GM23338 (cell line): Measurements from ENCODE around the gene ZCCHC17. TPM values are rescaled to one million over a fixed set of nuclear protein-coding genes. Genes with fewer than 3 reads are reported as not detected.

Experiments
- ATAC-seq: fragments of 200-7000 bp; cut with Tn5 transposase; 3 replicates; pipeline ENCODE4 v1.9.1; 2020
- DNase-seq: peaks from one replicate; pipeline ENCODE4 v3.0.0-alpha.2; 2015; ENCODE audit warnings: low spot score
- H2AFZ ChIP-seq: fragments of 200-600 bp; sonication (generic); 2 replicates; pipeline ENCODE4 v1.8.0; 2016; ENCODE audit warnings: antibody characterized with exemption, mild to moderate bottlenecking, moderate library complexity
- H3F3A ChIP-seq: fragments of 200-600 bp; sonication (generic); replicated peaks from 2 replicates; pipeline ENCODE4 v1.8.0; 2017; ENCODE audit warnings: antibody characterized with exemption, mixed run types, low read depth
- H3K27ac ChIP-seq: fragments of 200-600 bp; sonication (generic); 2 replicates; pipeline ENCODE4 v1.6.1; 2016; ENCODE audit warnings: low read depth
- H3K27me3 ChIP-seq: fragments of 200-600 bp; sonication (generic); 2 replicates; pipeline ENCODE4 v1.8.0; 2016; ENCODE audit warnings: mild to moderate bottlenecking, mixed run types, moderate library complexity; ENCODE audit not compliant: insufficient read depth
- H3K36me3 ChIP-seq: fragments of 200-600 bp; sonication (generic); 2 replicates; pipeline ENCODE4 v1.8.0; 2016; ENCODE audit warnings: mild to moderate bottlenecking; ENCODE audit not compliant: insufficient read depth
- H3K4me1 ChIP-seq: fragments of 200-600 bp; sonication (generic); 2 replicates; pipeline ENCODE4 v1.8.0; 2016; ENCODE audit warnings: mild to moderate bottlenecking, moderate library complexity; ENCODE audit not compliant: insufficient read depth
- H3K4me2 ChIP-seq: fragments of 200-600 bp; sonication (generic); 2 replicates; pipeline ENCODE4 v1.7.1; 2017; ENCODE audit warnings: mixed run types
- H3K4me3 ChIP-seq: fragments of 200-600 bp; sonication (generic); 2 replicates; pipeline ENCODE4 v1.6.1; 2016; ENCODE audit warnings: mixed run types
- H3K79me2 ChIP-seq: fragments of 200-600 bp; sonication (generic); replicated peaks from 2 replicates; pipeline ENCODE4 v1.8.0; 2017; ENCODE audit warnings: mild to moderate bottlenecking; ENCODE audit not compliant: insufficient read depth
- H3K9me2 ChIP-seq: fragments of 200-600 bp; sonication (generic); 2 replicates; pipeline ENCODE4 v1.8.0; 2017; ENCODE audit not compliant: insufficient read depth
- H4K20me1 ChIP-seq: fragments of 200-600 bp; sonication (generic); replicated peaks from 2 replicates; pipeline ENCODE4 v1.8.0; 2017; ENCODE audit warnings: mild to moderate bottlenecking; ENCODE audit not compliant: insufficient read depth
- H3K27ac Mint-ChIP-seq: 2 replicates; pipeline ENCODE4 v1.8.0; 2020; ENCODE audit warnings: inconsistent platforms, mild to moderate bottlenecking, moderate library complexity, mixed read lengths
- H3K27me3 Mint-ChIP-seq: 3 replicates; pipeline ENCODE4 v1.8.0; 2022; ENCODE audit warnings: low read depth, mild to moderate bottlenecking, moderate library complexity, mixed read lengths, inconsistent platforms; ENCODE audit not compliant: insufficient read depth, poor library complexity
- H3K36me3 Mint-ChIP-seq: 3 replicates; pipeline ENCODE4 v1.8.0; 2021; ENCODE audit warnings: low read depth, mild to moderate bottlenecking, inconsistent platforms, moderate library complexity, mixed read lengths
- H3K4me1 Mint-ChIP-seq: 3 replicates; pipeline ENCODE4 v1.8.0; 2020; ENCODE audit warnings: mild to moderate bottlenecking, inconsistent platforms, mixed read lengths
- H3K4me3 Mint-ChIP-seq: 3 replicates; pipeline ENCODE4 v1.8.0; 2021; ENCODE audit warnings: moderate library complexity, mild to moderate bottlenecking, inconsistent platforms, mixed read lengths
- H3K9me3 Mint-ChIP-seq: 3 replicates; pipeline ENCODE4 v1.8.0; 2020; ENCODE audit warnings: moderate library complexity, mild to moderate bottlenecking, inconsistent platforms, mixed read lengths
- EZH2phosphoT487 ChIP-seq: fragments of 200-600 bp; sonication (generic); IDR thresholded peaks from one replicate; pipeline ENCODE4 v1.8.1; 2018; ENCODE audit warnings: antibody characterized with exemption; ENCODE audit not compliant: unreplicated experiment
- REST ChIP-seq: IDR thresholded peaks from one replicate; pipeline ENCODE4 v1.6.1; 2018; ENCODE audit warnings: antibody characterized with exemption; ENCODE audit not compliant: unreplicated experiment
- STAT1 ChIP-seq: IDR thresholded peaks from one replicate; pipeline ENCODE4 v1.6.1; 2016; ENCODE audit warnings: antibody characterized with exemption; ENCODE audit not compliant: unreplicated experiment
- polyA plus RNA-seq: library from polyadenylated mRNA; unstranded; fragments of >200 nt; fragmentation: Nextera tagmentation; extraction: Ambion mirVana; gene quantifications from 2 replicates; pipeline ENCODE4 v1.2.1, GENCODE V29; 2016
- total RNA-seq: library from RNA; depleted of rRNA; stranded (reverse); fragments of >200 nt; shearing (Covaris generic); gene quantifications from 2 replicates; pipeline ENCODE4 v1.2.3, GENCODE V29; 2014
- TF ChIP-seq, protein P1 (sequence below), 2 experiments: fragments of 200-600 bp in 1 of 2; sonication (generic) in 1 of 2; conservative IDR thresholded peaks; 2 replicates each; pipeline versions ENCODE4 v1.5.1 to v1.6.1; 2016 to 2017; ENCODE audit warnings: antibody characterized with exemption in 2 of 2, low read depth in 2 of 2, mild to moderate bottlenecking in 2 of 2, moderate library complexity in 1 of 2

The ZCCHC17 gene
- total and polyA plus RNA-seq, 2 experiments from 2014 or later = 40.1 to 134 TPM

DNA sequence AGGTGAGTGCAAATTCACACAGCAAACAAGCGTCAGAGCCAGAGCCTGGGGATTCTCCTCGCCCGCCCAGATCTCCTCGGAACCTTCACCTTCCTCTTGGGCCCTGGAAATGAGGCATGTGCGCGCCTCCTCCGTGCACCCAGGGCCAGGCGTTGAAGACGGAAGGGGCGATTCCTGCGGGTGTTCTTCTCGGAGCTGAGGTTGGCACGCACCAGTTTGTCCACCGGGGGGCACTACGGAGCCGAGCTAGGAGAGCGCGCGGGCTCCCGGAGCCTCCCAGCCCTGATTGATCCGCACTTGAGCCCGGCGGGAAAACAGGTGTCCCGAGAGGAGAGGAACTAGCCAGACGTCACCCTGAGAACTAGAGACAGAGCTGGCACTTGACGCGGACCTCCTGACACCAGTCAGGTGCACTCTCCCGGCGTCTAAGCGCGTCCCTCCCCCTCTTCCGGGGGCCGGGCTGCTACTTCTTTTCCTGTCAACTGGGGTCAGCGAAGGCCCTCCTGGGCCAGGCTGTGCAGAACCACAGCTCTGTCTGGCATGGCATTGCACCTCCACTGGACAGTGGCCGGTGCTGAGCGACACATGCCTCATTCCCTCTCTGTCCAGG is 97.9 kb downstream of the ZCCHC17 start (continued):
- TF ChIP-seq REST (no peak), STAT1 (no peak)

DNA sequence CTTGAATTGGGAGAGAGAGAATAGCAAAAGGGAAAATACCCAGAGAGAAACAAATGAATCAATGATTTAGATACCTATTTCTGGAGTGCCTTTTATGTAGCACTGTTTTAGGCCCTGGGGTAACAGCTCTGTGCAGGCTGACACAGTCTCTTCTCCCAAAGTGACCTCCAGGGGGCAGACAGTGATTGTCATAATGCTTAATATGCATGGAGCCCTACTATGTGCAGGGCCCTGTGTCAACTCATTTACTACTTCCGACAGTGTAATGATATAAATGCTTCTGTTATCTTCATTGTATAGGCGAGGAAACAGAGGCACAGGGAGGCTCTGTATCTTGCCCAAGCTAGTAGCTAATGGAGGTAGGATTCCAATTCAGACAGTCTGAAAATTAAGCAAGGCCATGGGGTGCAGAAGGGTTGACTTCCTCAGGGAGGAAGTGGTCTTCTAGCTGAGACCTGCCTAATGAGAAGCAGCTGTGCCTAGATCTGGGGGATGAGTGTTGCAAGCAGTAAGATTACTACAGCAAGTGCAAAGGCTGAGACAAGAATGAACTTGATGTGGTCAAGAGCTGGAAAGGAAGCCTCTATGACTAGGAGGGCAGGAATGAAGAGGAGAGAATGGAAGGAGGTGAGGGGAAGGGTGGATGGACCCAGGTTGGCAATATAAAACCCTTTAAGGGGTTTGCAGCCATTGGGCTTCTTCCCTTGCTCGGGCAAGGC is 100.0 kb downstream of the ZCCHC17 start:
- no peak overlapping the region for H2AFZ ChIP-seq

More for the DNA sequence above, 100.0 kb downstream of the ZCCHC17 start:
- Mint-ChIP-seq H3K27ac (no peak overlapping the region), H3K4me1 (peaks cover 10% of the 10 kb centered on the region), H3K9me3 (no peaks in the 10 kb centered on the region), H3K27me3 (peaks cover 14% of the 10 kb centered on the region), H3K36me3 (no peaks in the 10 kb centered on the region), H3K4me3 (no peak overlapping the region)
- Histone ChIP-seq H3K4me2 (no peak overlapping the region), H3F3A (no peaks in the 10 kb centered on the region), H3K36me3 (no peaks in the 10 kb centered on the region), H3K79me2 (no peaks in the 10 kb centered on the region), H3K4me3 (no peak overlapping the region), H3K9me2 (no peaks in the 10 kb centered on the region), H4K20me1 (no peaks in the 10 kb centered on the region; the same call in 1 of the 2 replicates), H3K4me1 (peaks cover 7% of the 10 kb centered on the region), H3K27ac (no peak overlapping the region), H3K27me3 (peaks cover 3% of the 10 kb centered on the region; the same call in 1 of the 2 replicates)
- peak; percentile 62 for DNase-seq
- ATAC-seq = peak; percentile 9; the same call in 1 of the 3 replicates
- TF ChIP-seq STAT1 (no peak), EZH2phosphoT487 (no peak)
- TF ChIP-seq, protein P1, sequence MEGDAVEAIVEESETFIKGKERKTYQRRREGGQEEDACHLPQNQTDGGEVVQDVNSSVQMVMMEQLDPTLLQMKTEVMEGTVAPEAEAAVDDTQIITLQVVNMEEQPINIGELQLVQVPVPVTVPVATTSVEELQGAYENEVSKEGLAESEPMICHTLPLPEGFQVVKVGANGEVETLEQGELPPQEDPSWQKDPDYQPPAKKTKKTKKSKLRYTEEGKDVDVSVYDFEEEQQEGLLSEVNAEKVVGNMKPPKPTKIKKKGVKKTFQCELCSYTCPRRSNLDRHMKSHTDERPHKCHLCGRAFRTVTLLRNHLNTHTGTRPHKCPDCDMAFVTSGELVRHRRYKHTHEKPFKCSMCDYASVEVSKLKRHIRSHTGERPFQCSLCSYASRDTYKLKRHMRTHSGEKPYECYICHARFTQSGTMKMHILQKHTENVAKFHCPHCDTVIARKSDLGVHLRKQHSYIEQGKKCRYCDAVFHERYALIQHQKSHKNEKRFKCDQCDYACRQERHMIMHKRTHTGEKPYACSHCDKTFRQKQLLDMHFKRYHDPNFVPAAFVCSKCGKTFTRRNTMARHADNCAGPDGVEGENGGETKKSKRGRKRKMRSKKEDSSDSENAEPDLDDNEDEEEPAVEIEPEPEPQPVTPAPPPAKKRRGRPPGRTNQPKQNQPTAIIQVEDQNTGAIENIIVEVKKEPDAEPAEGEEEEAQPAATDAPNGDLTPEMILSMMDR (conservative IDR thresholded peaks at IDR 0.05; ENCODE audit: low read depth in 2 of 2) = peak; percentile 73 to 77
